HCT116 (cell line): ENCODE measurements around the gene MDFI. TPM values are rescaled to one million over a fixed set of nuclear protein-coding genes. Genes with fewer than 3 reads are reported as not detected.

Experiments
- ATAC-seq: fragments of 200-7000 bp; cut with Tn5 transposase; 2 replicates; pipeline ENCODE4 v1.9.1; 2020; ENCODE audit warnings: mild to moderate bottlenecking, moderate library complexity
- BruUV-seq: library from RNA; stranded (reverse); fragments of 400-500 nt; replicated peaks from 2 replicates; lab custom pipeline; 2021; lab: Mats Ljungman, UMichigan
- CTCF ChIA-PET: fragments of 300-600 bp; sonication (Branson Sonifier 250); formaldehyde crosslinking; loops from one replicate; lab custom pipeline; 2021; ENCODE audit warnings: antibody characterized with exemption; lab: Charles Lee
- POLR2A ChIA-PET: fragments of 300-600, 350-600 bp; sonication (Branson Sonifier 250); formaldehyde crosslinking; loops from one replicate; lab custom pipeline; 2021; ENCODE audit warnings: antibody characterized with exemption; lab: Charles Lee
- RAD21 ChIA-PET, 2 experiments: fragments of 300-600 bp; sonication (Branson Sonifier 250); formaldehyde crosslinking; loops; one replicate each; lab custom pipeline; 2023; ENCODE audit warnings: low total read pairs in 2 of 2; ENCODE audit not compliant: uncharacterized antibody in 2 of 2, unreplicated experiment in 2 of 2, low non-redundant PET in 1 of 2; lab: Charles Lee
- DNase-seq: peaks from one replicate; pipeline ENCODE4 v3.0.0-alpha.2; 2010; ENCODE audit warnings: low read depth, low spot score
- H2AFZ ChIP-seq: fragments of 200-600 bp; shearing (Covaris generic), sonication (generic); 2 replicates; pipeline ENCODE4 v1.6.1; 2017; ENCODE audit warnings: low read depth, mixed run types, mixed read lengths, antibody characterized with exemption, low read length; ENCODE audit not compliant: poor library complexity, severe bottlenecking
- H3K27ac ChIP-seq: 2 replicates; pipeline ENCODE4 v1.5.1; 2012; ENCODE audit warnings: low read depth, low read length
- H3K27me3 ChIP-seq: fragments of 200-600 bp; sonication (generic); 2 replicates; pipeline ENCODE4 v1.6.1; 2016; ENCODE audit warnings: mixed run types, low read length, mixed read lengths; ENCODE audit not compliant: insufficient read depth
- H3K36me3 ChIP-seq, 2 experiments: fragments of 200-500 bp in 1 of 2; fragments of 200-600 bp in 1 of 2; sonication (Bioruptor generic) in 1 of 2; sonication (generic) in 1 of 2; 2 replicates each; pipeline versions ENCODE4 v1.5.1 to v1.6.1; 2014 to 2016; ENCODE audit warnings: low read length in 2 of 2, inconsistent platforms in 1 of 2, mixed read lengths in 1 of 2, mixed run types in 1 of 2; ENCODE audit not compliant: insufficient read depth in 2 of 2, control insufficient read depth in 1 of 2
- H3K4me1 ChIP-seq, 2 experiments: fragments of 200-600 bp in 1 of 2; sonication (generic) in 1 of 2; 2 replicates each; pipeline versions ENCODE4 v1.5.1 to v1.6.1; 2012 to 2017; ENCODE audit warnings: low read length in 2 of 2, inconsistent platforms in 1 of 2, mild to moderate bottlenecking in 1 of 2, mixed read lengths in 1 of 2, mixed run types in 1 of 2, moderate library complexity in 1 of 2; ENCODE audit not compliant: insufficient read depth in 2 of 2, control insufficient read depth in 1 of 2
- H3K4me2 ChIP-seq: fragments of 200-600 bp; sonication (generic); 2 replicates; pipeline ENCODE4 v1.6.1; 2017; ENCODE audit warnings: mixed run types, low read length, mixed read lengths
- H3K4me3 ChIP-seq, 2 experiments: fragments of 200-600 bp in 1 of 2; sonication (generic) in 1 of 2; replicated peaks in 1 of 2; 2 replicates each; pipeline ENCODE4 v1.5.1; 2011 to 2016; ENCODE audit warnings: low read length in 2 of 2, control low read depth in 1 of 2, low read depth in 1 of 2, mild to moderate bottlenecking in 1 of 2, mixed read lengths in 1 of 2, mixed run types in 1 of 2
- H3K79me2 ChIP-seq: fragments of 200-600 bp; sonication (generic); 2 replicates; pipeline ENCODE4 v1.6.1; 2017; ENCODE audit warnings: mild to moderate bottlenecking, mixed run types, low read length, moderate library complexity, mixed read lengths; ENCODE audit not compliant: insufficient read depth
- H3K9ac ChIP-seq: fragments of 200-600 bp; sonication (generic); 2 replicates; pipeline ENCODE4 v1.6.1; 2016; ENCODE audit warnings: low read length, mixed read lengths
- H3K9me2 ChIP-seq: fragments of 200-600 bp; sonication (generic), shearing (Covaris generic); 2 replicates; pipeline ENCODE4 v1.6.1; 2017; ENCODE audit warnings: mixed run types, mild to moderate bottlenecking, moderate library complexity; ENCODE audit not compliant: insufficient read depth
- H3K9me3 ChIP-seq, 2 experiments: fragments of 200-500 bp in 1 of 2; fragments of 200-600 bp in 1 of 2; sonication (Bioruptor generic) in 1 of 2; sonication (generic) in 1 of 2; 2 replicates each; pipeline ENCODE4 v1.6.1; 2014 to 2017; ENCODE audit warnings: low read length in 2 of 2, mixed read lengths in 2 of 2, inconsistent platforms in 1 of 2, low read depth in 1 of 2, mild to moderate bottlenecking in 1 of 2, mixed run types in 1 of 2, moderate library complexity in 1 of 2; ENCODE audit not compliant: control insufficient read depth in 1 of 2, insufficient read depth in 1 of 2
- H4K20me1 ChIP-seq: fragments of 200-600 bp; sonication (generic), shearing (Covaris generic); 2 replicates; pipeline ENCODE4 v1.6.1; 2017; ENCODE audit warnings: mixed run types, mild to moderate bottlenecking, moderate library complexity; ENCODE audit not compliant: insufficient read depth
- CTCF ChIP-seq, 3 experiments: fragments of 200-600 bp in 1 of 3; sonication (generic) in 1 of 3; IDR thresholded peaks in 2 of 3; conservative IDR thresholded peaks in 1 of 3; 2 replicates each; pipeline ENCODE4 v1.5.1; 2012 to 2017; ENCODE audit warnings: low read depth in 2 of 3, low read length in 2 of 3, antibody characterized with exemption in 1 of 3, borderline replicate concordance in 1 of 3, control low read depth in 1 of 3, mild to moderate bottlenecking in 1 of 3, mixed read lengths in 1 of 3, mixed run types in 1 of 3, moderate library complexity in 1 of 3; ENCODE audit not compliant: insufficient read depth in 1 of 3
- RAD21 ChIP-seq: IDR thresholded peaks from 2 replicates; pipeline ENCODE4 v1.6.1; 2012; ENCODE audit warnings: low read depth, mild to moderate bottlenecking
- SIN3A ChIP-seq: IDR thresholded peaks from 2 replicates; pipeline ENCODE4 v1.6.1; 2012; ENCODE audit warnings: low read depth
- TCF7L2 ChIP-seq: IDR thresholded peaks from 2 replicates; pipeline ENCODE4 v1.7.0; 2011; ENCODE audit warnings: borderline replicate concordance, inconsistent platforms; ENCODE audit not compliant: insufficient read depth, insufficient read length; ENCODE audit errors: extremely low read depth
- ZBTB33 ChIP-seq: IDR thresholded peaks from 2 replicates; pipeline ENCODE4 v1.6.1; 2011; ENCODE audit warnings: mild to moderate bottlenecking, low read length, moderate library complexity; ENCODE audit not compliant: insufficient replicate concordance; ENCODE audit errors: extremely low read depth
- intact Hi-C: fragments of 100-400 bp; cut with micrococcal nuclease; formaldehyde crosslinking; loops from 2 replicates; pipeline ENCODE4 v1.10.0; 2022
- total RNA-seq: library from RNA; stranded (reverse); gene quantifications from one replicate; pipeline ENCODE4 v1.2.1, GENCODE V29; 2021; ENCODE audit not compliant: unreplicated experiment

The MDFI gene
- total RNA-seq, 1 experiment from 2014 or later, result 35.5 TPM

GRCh38 chr6:41651246-41651961 is 13.1 kb downstream of the MDFI start:
- peaks cover 5 to 9% of the 10 kb centered on the region in 2 experiments; a peak in 2 of 4 replicates for H3K36me3 ChIP-seq
- TF ChIP-seq ZBTB33 (no peak), RAD21 (no peak), SIN3A (no peak), CTCF (IDR thresholded peaks at IDR 0.05 in 2 of 3, conservative IDR thresholded peaks at IDR 0.05 in 1 of 3; ENCODE audit: borderline replicate concordance in 1 of 3, insufficient read depth in 1 of 3, low read depth in 2 of 3, low read length in 2 of 3) (no peak), TCF7L2 (no peak)
- H3K79me2 ChIP-seq, result no peaks in the 10 kb centered on the region
- H3K9me3 ChIP-seq, result no peaks in the 10 kb centered on the region
- intact Hi-C loops, result no loop called here
- POLR2A ChIA-PET, result interaction anchor here (1.6 kb wide), 1 partner anchor 15 kb away, joined by 4 read pairs; no protein-coding TSS in a partner anchor
- H3K9me2 ChIP-seq, result no peaks in the 10 kb centered on the region
- ATAC-seq (no peak), DNase-seq (no peak)
- CTCF ChIA-PET, result no interaction called here
- no TSS peak for BruUV-seq
- H3K27ac ChIP-seq, result no peak overlapping the region
- H3K27me3 ChIP-seq, result no peaks in the 10 kb centered on the region
- no peaks in the 10 kb centered on the region for H3K4me1 ChIP-seq
- H4K20me1 ChIP-seq, result no peaks in the 10 kb centered on the region
- H3K4me3 ChIP-seq, result no peak overlapping the region
- RAD21 ChIA-PET, result no interaction called here
- no peak overlapping the region for H3K9ac ChIP-seq
- no peak overlapping the region for H2AFZ ChIP-seq
- H3K4me2 ChIP-seq, result no peak overlapping the region
